PFSK-1 (cell line): Measurements from ENCODE around the gene SGPP1.

Source experiments
- POLR2AphosphoS5 ChIP-seq: IDR thresholded peaks from 2 replicates; pipeline ENCODE4 v1.6.1; 2012; ENCODE audit warnings: low read depth, mild to moderate bottlenecking, control low read depth, low read length, moderate library complexity
- TAF1 ChIP-seq: IDR thresholded peaks from 2 replicates; pipeline ENCODE4 v1.6.1; 2012; ENCODE audit warnings: low read length, control low read depth, borderline replicate concordance; ENCODE audit not compliant: insufficient read depth

GRCh38 chr14:63707216-63707615 lies 20.6 kb downstream of the SGPP1 start:
- no peak for TF ChIP-seq POLR2AphosphoS5
- TF ChIP-seq TAF1, result no peak
